Measurements from ENCODE around the gene RPP38.

The RPP38 gene

GRCh38 chr10:15152556-15152955 is 55.4 kb downstream of the RPP38 start:
- Histone ChIP-seq H3K4me1 (ENCODE audit: control insufficient read depth, insufficient read depth, low read length) (no peaks in the 10 kb centered on the region), H3K27me3 (ENCODE audit: control insufficient read depth in 1 of 2, insufficient read depth in 2 of 2, low read length in 2 of 2) (no peaks in the 10 kb centered on the region), H3K4me3 (ENCODE audit: low read length in 2 of 2) (no peak overlapping the region), H3K27ac (ENCODE audit: low read length) (no peak overlapping the region), H3K9me3 (ENCODE audit: control insufficient read depth in 2 of 2, low read length in 2 of 2) (no peaks in the 10 kb centered on the region), H3K9ac (ENCODE audit: low read length in 2 of 2) (no peak overlapping the region), H3K36me3 (ENCODE audit: control insufficient read depth in 2 of 2, insufficient read depth in 2 of 2, low read length in 2 of 2) (no peaks in the 10 kb centered on the region)

Measured in stomach smooth muscle (tissue), 2 donors.